OCI-LY7 (cell line): ENCODE measurements around the gene MAML1.

Source experiments
- EZH2phosphoT487 ChIP-seq: fragments of 200-600 bp; sonication (generic); IDR thresholded peaks from 2 replicates; pipeline ENCODE4 v1.6.1; 2018; ENCODE audit warnings: low read depth, borderline replicate concordance, mild to moderate bottlenecking, mixed run types, antibody characterized with exemption, low read length, moderate library complexity, mixed read lengths
- TF ChIP-seq, protein P1 (sequence below): fragments of 200-600 bp; sonication (generic); conservative IDR thresholded peaks from 2 replicates; pipeline ENCODE4 v1.5.1; 2014; ENCODE audit warnings: mild to moderate bottlenecking, antibody characterized with exemption, low read length, moderate library complexity, mixed read lengths

DNA sequence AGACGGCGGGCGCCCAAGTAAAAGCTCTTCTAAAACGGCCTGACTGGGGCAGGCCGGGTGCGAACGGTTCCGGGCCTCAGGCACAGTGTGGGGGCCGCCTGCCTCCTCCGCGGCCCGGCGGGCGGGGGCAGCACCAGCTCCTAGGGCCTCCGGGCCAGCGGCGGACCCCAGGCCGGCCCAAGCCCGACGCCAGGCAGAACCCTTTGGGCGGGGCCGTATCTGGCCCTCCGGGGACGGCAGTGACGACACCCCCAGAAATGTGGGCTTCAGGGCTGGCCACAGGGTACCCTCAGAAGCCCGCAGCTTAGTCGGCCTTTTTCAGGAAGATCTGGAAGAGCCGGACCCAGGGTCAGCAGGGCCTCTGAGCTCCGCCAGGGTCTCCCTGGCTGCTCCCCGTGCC lies 65.1 kb downstream of the MAML1 start:
- TF ChIP-seq, protein P1, sequence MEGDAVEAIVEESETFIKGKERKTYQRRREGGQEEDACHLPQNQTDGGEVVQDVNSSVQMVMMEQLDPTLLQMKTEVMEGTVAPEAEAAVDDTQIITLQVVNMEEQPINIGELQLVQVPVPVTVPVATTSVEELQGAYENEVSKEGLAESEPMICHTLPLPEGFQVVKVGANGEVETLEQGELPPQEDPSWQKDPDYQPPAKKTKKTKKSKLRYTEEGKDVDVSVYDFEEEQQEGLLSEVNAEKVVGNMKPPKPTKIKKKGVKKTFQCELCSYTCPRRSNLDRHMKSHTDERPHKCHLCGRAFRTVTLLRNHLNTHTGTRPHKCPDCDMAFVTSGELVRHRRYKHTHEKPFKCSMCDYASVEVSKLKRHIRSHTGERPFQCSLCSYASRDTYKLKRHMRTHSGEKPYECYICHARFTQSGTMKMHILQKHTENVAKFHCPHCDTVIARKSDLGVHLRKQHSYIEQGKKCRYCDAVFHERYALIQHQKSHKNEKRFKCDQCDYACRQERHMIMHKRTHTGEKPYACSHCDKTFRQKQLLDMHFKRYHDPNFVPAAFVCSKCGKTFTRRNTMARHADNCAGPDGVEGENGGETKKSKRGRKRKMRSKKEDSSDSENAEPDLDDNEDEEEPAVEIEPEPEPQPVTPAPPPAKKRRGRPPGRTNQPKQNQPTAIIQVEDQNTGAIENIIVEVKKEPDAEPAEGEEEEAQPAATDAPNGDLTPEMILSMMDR, result no peak
- no peak for TF ChIP-seq EZH2phosphoT487
